Measurements from ENCODE around the gene MRPS2. TPM values are rescaled to one million over a fixed set of nuclear protein-coding genes. Genes with fewer than 3 reads are reported as not detected.
"Not testable (repeated sequence)": the region's sequence is repeated elsewhere in the genome, so short reads cannot be mapped to it uniquely, and the experiment has no call there.

Gene MRPS2
- total and polyA plus RNA-seq, 7 donors = 30.0 to 61.6 (median 37.7) TPM

DNA sequence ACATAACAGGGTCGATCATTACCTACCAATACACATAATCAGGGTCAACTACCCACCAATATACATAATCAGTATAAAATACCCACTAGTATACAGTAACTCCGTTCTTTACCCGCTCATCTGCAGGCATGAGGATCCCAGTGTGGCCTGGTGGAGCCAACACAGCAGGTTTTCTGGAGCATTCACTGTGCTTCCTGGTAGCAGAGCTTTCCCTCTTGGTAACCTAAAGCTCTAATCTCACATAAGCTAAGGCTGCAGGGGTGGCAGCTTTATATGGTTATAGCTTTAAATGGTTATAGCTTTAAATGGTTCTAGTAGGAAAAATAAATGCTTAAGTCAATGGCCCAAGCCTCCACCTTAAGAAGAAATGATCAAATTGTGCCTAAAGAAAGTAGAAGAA is 32.6 kb downstream of the MRPS2 start:
- DNase-seq = peak; percentile 14
- WGBS, 2 donors = 86% methylated on average over 3 of the region's 3 CpGs
- intact Hi-C loops (cut with DNase I) = no loop called here

DNA sequence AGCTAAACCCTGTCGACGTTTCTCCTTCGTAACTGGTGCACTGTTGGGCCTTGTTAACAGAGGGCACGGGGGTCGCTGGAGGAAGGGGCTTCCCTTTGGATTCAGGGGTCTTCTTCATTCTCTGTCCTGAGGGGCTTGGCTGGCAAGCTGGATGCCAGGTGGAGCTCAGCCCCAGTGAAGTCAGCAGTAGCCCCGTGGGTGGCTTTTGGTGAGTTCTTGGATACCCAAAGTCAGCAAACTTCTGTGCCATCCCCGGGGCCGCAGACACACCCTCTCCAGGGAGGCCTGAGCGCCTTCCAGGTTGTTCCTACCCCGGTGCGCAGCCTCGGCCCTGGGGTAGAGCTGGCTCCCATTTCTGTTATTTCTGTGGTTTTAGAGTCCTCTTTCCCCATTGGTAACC is 33.2 kb downstream of the MRPS2 start:
- H3K4me3 ChIP-seq = no peak overlapping the region
- intact Hi-C loops (cut with DNase I) = no loop called here
- TF ChIP-seq POLR2AphosphoS5 (IDR thresholded peaks at IDR 0.05) (no peak), EP300 (IDR thresholded peaks at IDR 0.05) (no peak), POLR2A (IDR thresholded peaks at IDR 0.05) (no peak)
- TF ChIP-seq, protein P1, sequence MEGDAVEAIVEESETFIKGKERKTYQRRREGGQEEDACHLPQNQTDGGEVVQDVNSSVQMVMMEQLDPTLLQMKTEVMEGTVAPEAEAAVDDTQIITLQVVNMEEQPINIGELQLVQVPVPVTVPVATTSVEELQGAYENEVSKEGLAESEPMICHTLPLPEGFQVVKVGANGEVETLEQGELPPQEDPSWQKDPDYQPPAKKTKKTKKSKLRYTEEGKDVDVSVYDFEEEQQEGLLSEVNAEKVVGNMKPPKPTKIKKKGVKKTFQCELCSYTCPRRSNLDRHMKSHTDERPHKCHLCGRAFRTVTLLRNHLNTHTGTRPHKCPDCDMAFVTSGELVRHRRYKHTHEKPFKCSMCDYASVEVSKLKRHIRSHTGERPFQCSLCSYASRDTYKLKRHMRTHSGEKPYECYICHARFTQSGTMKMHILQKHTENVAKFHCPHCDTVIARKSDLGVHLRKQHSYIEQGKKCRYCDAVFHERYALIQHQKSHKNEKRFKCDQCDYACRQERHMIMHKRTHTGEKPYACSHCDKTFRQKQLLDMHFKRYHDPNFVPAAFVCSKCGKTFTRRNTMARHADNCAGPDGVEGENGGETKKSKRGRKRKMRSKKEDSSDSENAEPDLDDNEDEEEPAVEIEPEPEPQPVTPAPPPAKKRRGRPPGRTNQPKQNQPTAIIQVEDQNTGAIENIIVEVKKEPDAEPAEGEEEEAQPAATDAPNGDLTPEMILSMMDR (IDR thresholded peaks at IDR 0.05) = no peak
- no peaks in the 10 kb centered on the region for H3K4me1 ChIP-seq
- peaks cover 0 to 23% (median 0%) of the 10 kb centered on the region in 3 donors for H3K27me3 ChIP-seq
- no peak overlapping the region for H3K27ac ChIP-seq
- H3K9me3 ChIP-seq = no peaks in the 10 kb centered on the region
- DNase-seq = peak; percentile 42
- H3K36me3 ChIP-seq = no peaks in the 10 kb centered on the region
- WGBS, 2 donors = 90% methylated on average over 12 of the region's 12 CpGs

More for the DNA sequence above, 32.6 kb downstream of the MRPS2 start:
- no peaks in the 10 kb centered on the region for H3K9me3 ChIP-seq
- no peak overlapping the region for H3K4me3 ChIP-seq
- H3K36me3 ChIP-seq = no peaks in the 10 kb centered on the region
- no peaks in the 10 kb centered on the region for H3K4me1 ChIP-seq
- H3K27ac ChIP-seq = no peak overlapping the region
- TF ChIP-seq POLR2A (IDR thresholded peaks at IDR 0.05) = no peak
- no peak for TF ChIP-seq POLR2AphosphoS5 (IDR thresholded peaks at IDR 0.05)
- TF ChIP-seq EP300 (IDR thresholded peaks at IDR 0.05) = no peak
- TF ChIP-seq, protein P1 (IDR thresholded peaks at IDR 0.05) = no peak
- H3K27me3 ChIP-seq = peaks cover 0 to 21% (median 0%) of the 10 kb centered on the region in 3 donors

DNA sequence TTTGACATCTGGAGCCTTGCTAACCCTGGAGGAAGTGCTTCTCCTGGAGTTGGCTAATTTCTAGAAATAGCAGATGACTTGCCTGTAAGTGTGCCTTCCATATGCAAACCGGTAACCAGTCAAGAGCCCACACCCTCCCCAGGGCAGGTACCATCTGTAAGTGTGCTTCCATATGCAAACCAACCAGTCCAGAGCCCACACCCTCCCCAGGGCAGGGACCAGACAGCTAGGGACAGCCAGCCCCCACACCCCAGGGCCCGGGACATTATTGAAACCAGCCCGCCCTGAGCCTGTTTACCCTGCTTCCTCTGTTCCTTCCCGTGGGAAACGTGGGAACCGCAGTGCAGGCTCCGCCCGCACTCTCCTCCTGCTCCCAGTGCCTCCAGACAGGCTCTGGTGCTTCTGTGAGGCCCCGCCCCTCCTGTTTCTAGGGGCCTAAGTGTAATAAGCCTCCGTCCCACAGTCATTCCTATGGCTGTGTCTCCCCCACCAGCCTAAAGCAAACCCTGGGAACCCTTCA is 33.8 kb downstream of the MRPS2 start:
- H3K9me3 ChIP-seq; H3K27ac ChIP-seq; H3K4me3 ChIP-seq; H3K36me3 ChIP-seq; H3K4me1 ChIP-seq; intact Hi-C loops (cut with DNase I): not testable (repeated sequence)
- peaks cover 0 to 21% (median 0%) of the 10 kb centered on the region in 3 donors for H3K27me3 ChIP-seq
- WGBS, 2 donors = 12 to 27% methylated on average over 10 of the region's 10 CpGs
- peak; percentile 20 for DNase-seq

GRCh38 chr9:135534826-135535225 is 34.3 kb downstream of the MRPS2 start:
- H3K27ac ChIP-seq; H3K4me1 ChIP-seq; DNase-seq; H3K4me3 ChIP-seq; H3K9me3 ChIP-seq; H3K36me3 ChIP-seq; intact Hi-C loops (cut with DNase I): not testable (repeated sequence)
- 70 to 76% methylated on average over 4 of the region's 4 CpGs for WGBS, 2 donors
- peaks cover 0 to 17% (median 0%) of the 10 kb centered on the region in 3 donors for H3K27me3 ChIP-seq

- 83% methylated on average over 13 of the region's 13 CpGs for WGBS, 2 donors
- intact Hi-C loops (cut with DNase I); H3K27me3 ChIP-seq; H3K4me3 ChIP-seq; H3K4me1 ChIP-seq; DNase-seq; H3K9me3 ChIP-seq; H3K27ac ChIP-seq; H3K36me3 ChIP-seq: not testable (repeated sequence)
Observed at GRCh38 chr9:135535631-135536030, 35.1 kb downstream of the MRPS2 start.

DNA sequence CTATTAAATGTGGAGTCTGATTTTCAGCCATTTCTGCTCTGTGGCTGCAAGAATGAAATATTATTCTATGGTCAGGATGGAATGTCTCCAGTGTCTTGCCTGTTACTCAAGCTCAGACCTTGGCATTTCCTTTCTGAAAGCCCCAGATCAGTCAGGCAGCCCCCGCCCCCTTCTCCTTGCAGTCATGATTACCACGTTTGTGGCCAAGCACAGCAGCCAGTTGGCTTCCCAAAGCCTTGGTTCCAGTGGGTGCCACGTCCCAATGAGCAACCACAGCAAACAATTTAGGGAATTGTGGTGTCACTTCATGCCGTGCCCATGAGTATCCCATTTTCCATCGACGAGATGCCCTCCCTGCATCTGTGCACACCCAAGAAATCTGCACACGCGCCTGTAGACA is 35.7 kb downstream of the MRPS2 start:
- Histone ChIP-seq H3K36me3 (no peaks in the 10 kb centered on the region), H3K9me3 (no peaks in the 10 kb centered on the region), H3K4me1 (no peaks in the 10 kb centered on the region), H3K4me3 (no peak overlapping the region), H3K27me3 (peaks cover 0 to 6% (median 0%) of the 10 kb centered on the region in 3 donors), H3K27ac (no peak overlapping the region)
- TF ChIP-seq EP300 (IDR thresholded peaks at IDR 0.05) = no peak
- no peak for TF ChIP-seq POLR2A (IDR thresholded peaks at IDR 0.05)
- TF ChIP-seq, protein P1 (IDR thresholded peaks at IDR 0.05) = no peak
- TF ChIP-seq POLR2AphosphoS5 (IDR thresholded peaks at IDR 0.05) = no peak
- intact Hi-C loops (cut with DNase I) = no loop called here
- 75 to 78% methylated on average over 8 of the region's 8 CpGs for WGBS, 2 donors
- DNase-seq = no peak

- H3K4me1 ChIP-seq; intact Hi-C loops (cut with DNase I); DNase-seq; H3K4me3 ChIP-seq; H3K27ac ChIP-seq; H3K9me3 ChIP-seq; H3K27me3 ChIP-seq; H3K36me3 ChIP-seq: not testable (repeated sequence)
- WGBS, 2 donors = 50 to 70% methylated on average over 8 of the region's 8 CpGs
Observed at GRCh38 chr9:135543262-135543894, 42.9 kb downstream of the MRPS2 start.

Measured in sigmoid colon (tissue), 7 donors.